Spleen (tissue), 11 donors: ENCODE results near the gene PTP4A2. TPM values are rescaled to one million over a fixed set of nuclear protein-coding genes. Genes with fewer than 3 reads are reported as not detected.

ENCODE experiments used
- DNase-seq: peaks from one replicate; pipeline ENCODE4 v3.0.0-alpha.2; 2020
- H3K27ac ChIP-seq, 8 donors: fragments of 200-600 bp; sonication (generic) in 7 of 8; 1 replicate in 4 of 8; 2 replicates in 4 of 8; pipeline versions ENCODE4 v1.5.0 to v1.8.0; 2016 to 2021; ENCODE audit warnings: inconsistent platforms in 4 of 8, mild to moderate bottlenecking in 4 of 8, moderate library complexity in 1 of 8
- H3K27me3 ChIP-seq, 7 donors: fragments of 200-600 bp; sonication (generic) in 6 of 7; replicated peaks in 1 of 7; 1 replicate in 4 of 7; 2 replicates in 3 of 7; pipeline versions ENCODE4 v1.5.0 to v1.8.0; 2016 to 2021; ENCODE audit warnings: inconsistent platforms in 3 of 7, mild to moderate bottlenecking in 1 of 7
- H3K36me3 ChIP-seq, 6 donors: fragments of 200-600 bp; sonication (generic) in 5 of 6; 1 replicate in 4 of 6; 2 replicates in 2 of 6; pipeline versions ENCODE4 v1.5.0 to v1.8.0; 2016 to 2021; ENCODE audit warnings: inconsistent platforms in 2 of 6
- H3K4me1 ChIP-seq, 6 donors: fragments of 200-600 bp; sonication (generic) in 5 of 6; 1 replicate in 3 of 6; 2 replicates in 3 of 6; pipeline versions ENCODE4 v1.5.0 to v1.8.0; 2016 to 2021; ENCODE audit warnings: inconsistent platforms in 3 of 6
- H3K4me3 ChIP-seq, 8 donors: fragments of 200-600 bp; sonication (generic) in 7 of 8; 1 replicate in 4 of 8; 2 replicates in 4 of 8; pipeline versions ENCODE4 v1.5.0 to v1.8.0; 2016 to 2021; ENCODE audit warnings: inconsistent platforms in 4 of 8, mild to moderate bottlenecking in 4 of 8, moderate library complexity in 2 of 8
- H3K9me3 ChIP-seq, 8 donors: fragments of 200-600 bp; sonication (generic) in 7 of 8; 1 replicate in 4 of 8; 2 replicates in 4 of 8; pipeline versions ENCODE4 v1.5.0 to v1.8.0; 2016 to 2021; ENCODE audit warnings: inconsistent platforms in 4 of 8
- POLR2A ChIP-seq, 3 donors: fragments of 450-650 bp; IDR thresholded peaks; one replicate each; pipeline ENCODE4 v1.5.1; 2017; ENCODE audit warnings: antibody characterized with exemption in 3 of 3, mild to moderate bottlenecking in 1 of 3
- POLR2AphosphoS5 ChIP-seq, 3 donors: sonication (generic); formaldehyde crosslinking; IDR thresholded peaks; one replicate each; pipeline ENCODE4 v1.5.1; 2017; ENCODE audit warnings: antibody characterized with exemption in 3 of 3
- WGBS, 5 donors: extraction: QIAGEN DNeasy Blood & Tissue Kit in 3 of 5; methylation state at CpG; one replicate each; pipeline versions ENCODE4 v1.1.5 to v1.1.7; 2013 to 2018; 5-methylcytosine and 5-hydroxymethylcytosine counted together
- intact Hi-C: fragments of 100-400 bp; cut with DNase I; formaldehyde crosslinking; loops from one replicate; pipeline ENCODE4 v1.15.0; 2023; ENCODE audit warnings: low total_unique reads
- polyA plus RNA-seq, 3 donors: library from polyadenylated mRNA; stranded (reverse); fragments of 200-250 nt; gene quantifications; one replicate each; pipeline ENCODE4 v1.2.1, GENCODE V29; 2013
- total RNA-seq, 7 donors: library from RNA; depleted of rRNA in 3 of 7; stranded (reverse); fragments of >200 nt in 3 of 7; fragmentation: NEBNext Ultra II Directional in 4 of 7; extraction: Animal tissue kit (Norgen Biotek cat#: 25700) in 4 of 7; gene quantifications; one replicate each; pipeline versions ENCODE4 v1.1.0 to v1.2.1, GENCODE V29; 2016 to 2021
- TF ChIP-seq, protein P1 (sequence below), 11 experiments: fragments of 200-600 bp in 7 of 11; fragments of 450-650 bp in 4 of 11; sonication (generic) in 4 of 11; IDR thresholded peaks in 8 of 11; conservative IDR thresholded peaks in 3 of 11; 1 replicate in 7 of 11; 2 replicates in 4 of 11; pipeline versions ENCODE4 v1.4.0 to v1.8.0; 2016 to 2021; ENCODE audit warnings: antibody characterized with exemption in 11 of 11, inconsistent platforms in 4 of 11, mild to moderate bottlenecking in 1 of 11
- donor health status: healthy with polysubstance abuse.
- donor health status: DM: no; HTN: no; CAD: no; lungs with moderate emphysema.
- donor health status: DM: no; HTN: no; CAD: no.
- donor health status: Bipolar disorder and iron deficiency.
- donor health status: healthy.
- donor health status: DM: no; HTN: no; CAD: no.
- donor health status: DM: yes; HTN: yes; CAD: no.

Gene PTP4A2
- total and polyA plus RNA-seq, 10 donors = 72.9 to 300 (median 246) TPM

GRCh38 chr1:31883357-31883942 is 54.7 kb downstream of the PTP4A2 start:
- WGBS, 5 donors = 90 to 99% (median 96%) methylated on average over 3 of the region's 3 CpGs
- TF ChIP-seq, protein P1, sequence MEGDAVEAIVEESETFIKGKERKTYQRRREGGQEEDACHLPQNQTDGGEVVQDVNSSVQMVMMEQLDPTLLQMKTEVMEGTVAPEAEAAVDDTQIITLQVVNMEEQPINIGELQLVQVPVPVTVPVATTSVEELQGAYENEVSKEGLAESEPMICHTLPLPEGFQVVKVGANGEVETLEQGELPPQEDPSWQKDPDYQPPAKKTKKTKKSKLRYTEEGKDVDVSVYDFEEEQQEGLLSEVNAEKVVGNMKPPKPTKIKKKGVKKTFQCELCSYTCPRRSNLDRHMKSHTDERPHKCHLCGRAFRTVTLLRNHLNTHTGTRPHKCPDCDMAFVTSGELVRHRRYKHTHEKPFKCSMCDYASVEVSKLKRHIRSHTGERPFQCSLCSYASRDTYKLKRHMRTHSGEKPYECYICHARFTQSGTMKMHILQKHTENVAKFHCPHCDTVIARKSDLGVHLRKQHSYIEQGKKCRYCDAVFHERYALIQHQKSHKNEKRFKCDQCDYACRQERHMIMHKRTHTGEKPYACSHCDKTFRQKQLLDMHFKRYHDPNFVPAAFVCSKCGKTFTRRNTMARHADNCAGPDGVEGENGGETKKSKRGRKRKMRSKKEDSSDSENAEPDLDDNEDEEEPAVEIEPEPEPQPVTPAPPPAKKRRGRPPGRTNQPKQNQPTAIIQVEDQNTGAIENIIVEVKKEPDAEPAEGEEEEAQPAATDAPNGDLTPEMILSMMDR (IDR thresholded peaks at IDR 0.05 in 8 of 11, conservative IDR thresholded peaks at IDR 0.05 in 3 of 11) = no peak
- TF ChIP-seq POLR2AphosphoS5 (IDR thresholded peaks at IDR 0.05) (no peak), POLR2A (IDR thresholded peaks at IDR 0.05) (no peak)
- intact Hi-C loops = no loop called here

DNA sequence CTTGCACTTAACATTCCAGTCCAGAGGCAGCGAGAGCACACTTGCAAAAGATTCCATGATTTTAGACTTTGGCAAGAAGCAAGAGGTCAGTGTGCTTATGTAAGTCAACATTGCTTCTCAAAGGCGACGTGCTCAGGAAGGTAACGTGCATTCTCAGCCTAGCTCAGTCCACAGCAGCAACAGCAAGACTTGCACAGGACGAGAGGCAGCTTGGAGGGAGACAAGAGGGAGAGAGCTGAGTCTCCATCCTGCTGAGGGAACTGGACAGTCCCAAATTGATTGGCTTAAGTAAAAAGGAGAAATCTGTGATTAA is 56.5 kb downstream of the PTP4A2 start:
- WGBS, 5 donors = 72 to 91% (median 83%) methylated on average over 5 of the region's 5 CpGs
- peaks cover 0 to 40% (median 20%) of the 10 kb centered on the region in 6 donors for H3K4me1 ChIP-seq
- TF ChIP-seq, protein P1 (IDR thresholded peaks at IDR 0.05 in 8 of 11, conservative IDR thresholded peaks at IDR 0.05 in 3 of 11) = no peak
- TF ChIP-seq POLR2AphosphoS5 (IDR thresholded peaks at IDR 0.05) = no peak
- no peaks in the 10 kb centered on the region for H3K9me3 ChIP-seq
- H3K36me3 ChIP-seq = no peaks in the 10 kb centered on the region
- H3K27ac ChIP-seq = no peak overlapping the region
- no peak overlapping the region for H3K4me3 ChIP-seq
- intact Hi-C loops = no loop called here
- DNase-seq = no peak
- H3K27me3 ChIP-seq = no peaks in the 10 kb centered on the region

More at GRCh38 chr1:31883357-31883942, 54.7 kb downstream of the PTP4A2 start:
- no peaks in the 10 kb centered on the region for H3K36me3 ChIP-seq
- H3K4me1 ChIP-seq = peaks cover 0 to 42% (median 14%) of the 10 kb centered on the region in 6 donors
- H3K27me3 ChIP-seq = no peaks in the 10 kb centered on the region
- no peak for DNase-seq
- no peak overlapping the region for H3K4me3 ChIP-seq
- H3K27ac ChIP-seq = no peak overlapping the region
- H3K9me3 ChIP-seq = no peaks in the 10 kb centered on the region

GRCh38 chr1:31880957-31881687 is 57.0 kb downstream of the PTP4A2 start:
- intact Hi-C loops = no loop called here
- TF ChIP-seq, protein P1 (IDR thresholded peaks at IDR 0.05 in 8 of 11, conservative IDR thresholded peaks at IDR 0.05 in 3 of 11) = no peak
- TF ChIP-seq POLR2A (IDR thresholded peaks at IDR 0.05) = no peak
- peaks cover 0 to 37% (median 20%) of the 10 kb centered on the region in 6 donors for H3K4me1 ChIP-seq
- no peaks in the 10 kb centered on the region for H3K9me3 ChIP-seq
- no peak overlapping the region for H3K27ac ChIP-seq
- H3K4me3 ChIP-seq = no peak overlapping the region
- no peak for DNase-seq
- 58 to 74% (median 64%) methylated on average over 8 of the region's 8 CpGs for WGBS, 5 donors
- no peaks in the 10 kb centered on the region for H3K27me3 ChIP-seq
- no peaks in the 10 kb centered on the region for H3K36me3 ChIP-seq

GRCh38 chr1:31879981-31880608 is 58.1 kb downstream of the PTP4A2 start:
- H3K9me3 ChIP-seq = no peaks in the 10 kb centered on the region
- 53 to 79% (median 61%) methylated on average over 4 of the region's 4 CpGs for WGBS, 5 donors
- TF ChIP-seq POLR2A (IDR thresholded peaks at IDR 0.05) (no peak), POLR2AphosphoS5 (IDR thresholded peaks at IDR 0.05) (no peak)
- TF ChIP-seq, protein P1 (IDR thresholded peaks at IDR 0.05 in 8 of 11, conservative IDR thresholded peaks at IDR 0.05 in 3 of 11) = no peak

More at GRCh38 chr1:31879981-31880608, 58.1 kb downstream of the PTP4A2 start:
- intact Hi-C loops = no loop called here
- Histone ChIP-seq H3K27me3 (no peaks in the 10 kb centered on the region), H3K4me3 (no peak overlapping the region), H3K36me3 (no peaks in the 10 kb centered on the region), H3K27ac (no peak overlapping the region), H3K4me1 (peaks cover 0 to 37% (median 20%) of the 10 kb centered on the region in 6 donors)
- no peak for DNase-seq
